ENCODE measurements around the gene REEP1.
A peak's percentile ranks its signal among the peaks of the same experiment; 100 is the strongest.

Gene REEP1

DNA sequence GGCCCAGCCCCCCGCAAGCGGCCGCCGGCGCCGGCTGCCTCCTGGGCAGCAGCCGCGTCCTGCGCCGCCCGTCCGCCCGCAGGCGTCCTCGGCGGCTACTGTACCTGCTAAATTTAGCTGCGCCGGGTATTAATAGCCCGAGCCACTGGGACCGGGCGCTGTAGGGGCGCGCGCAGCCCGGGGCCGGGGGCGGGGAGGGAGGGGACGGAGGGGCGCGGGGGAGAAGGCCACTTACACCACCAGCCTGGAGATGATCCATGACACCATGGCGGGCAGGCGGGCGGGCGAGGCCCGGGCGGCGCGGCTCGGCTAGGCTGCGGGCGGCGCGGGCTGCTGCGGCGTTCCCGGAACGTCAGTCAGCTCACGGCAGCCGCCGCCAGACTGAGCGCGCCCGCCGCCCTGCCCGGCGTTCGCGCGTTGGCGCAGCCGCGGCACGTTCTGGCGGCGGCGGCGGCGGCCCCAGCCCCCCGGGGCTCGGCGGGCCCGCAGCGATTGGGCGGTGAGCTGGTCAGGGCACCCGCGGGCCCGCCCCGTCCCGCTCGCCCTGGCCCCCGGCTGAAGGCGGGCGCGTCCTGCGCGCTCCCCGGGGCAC is at the start of gene REEP1:
REEP1 (minus strand) TSS at position 383 of the 592 bp plus-strand sequence; CDS start at position 267, 116 bp downstream.
- DNase-seq (ENCODE audit: low spot score), result peak; percentile 54

DNA sequence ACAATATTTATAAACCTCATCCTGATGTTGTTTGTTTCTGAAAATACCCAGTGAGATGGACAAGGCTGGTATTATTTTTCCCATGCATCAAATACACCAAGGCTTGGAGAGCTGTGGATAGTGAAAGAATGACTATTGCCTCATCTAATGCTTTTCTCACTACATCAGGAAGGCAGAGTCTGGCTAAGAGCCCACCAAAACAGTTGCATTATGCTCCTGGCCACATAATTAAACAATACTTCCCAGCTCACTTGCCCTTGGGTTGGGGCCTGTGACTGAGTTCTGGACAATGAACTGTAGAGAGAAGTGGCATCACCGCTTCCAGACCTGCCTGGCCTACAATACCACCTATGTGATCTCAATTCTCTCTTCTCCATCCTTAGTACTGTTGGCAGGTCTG is 46.4 kb upstream of the REEP1 start:
- DNase-seq (ENCODE audit: low spot score), result no peak

- no peak for DNase-seq (ENCODE audit: low spot score)
Measured at GRCh38 chr2:86382698-86383097, 45.3 kb upstream of the REEP1 start.

GRCh38 chr2:86382108-86382507 is 44.7 kb upstream of the REEP1 start:
- no peak for DNase-seq (ENCODE audit: low spot score)

DNA sequence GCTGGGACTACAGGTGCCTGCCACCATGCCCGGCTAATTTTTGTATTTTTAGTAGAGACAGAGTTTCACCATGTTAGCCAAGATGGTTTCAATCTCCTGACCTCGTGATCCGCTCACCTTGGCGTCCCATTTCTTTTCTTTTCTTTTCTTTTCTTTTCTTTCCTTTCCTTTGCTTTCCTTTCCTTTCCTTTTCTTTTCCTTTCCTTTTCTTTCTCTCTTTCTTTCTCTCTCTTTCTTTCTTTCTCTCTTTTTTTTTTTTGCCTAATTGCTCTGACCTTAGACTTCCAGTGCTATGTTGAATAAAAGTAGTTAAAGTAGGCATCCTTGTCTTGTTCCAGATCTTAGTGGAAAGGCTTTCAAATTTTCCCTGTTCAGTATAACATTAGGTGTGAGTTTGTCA is 41.0 kb upstream of the REEP1 start:
- DNase-seq (ENCODE audit: low spot score), result no peak

DNA sequence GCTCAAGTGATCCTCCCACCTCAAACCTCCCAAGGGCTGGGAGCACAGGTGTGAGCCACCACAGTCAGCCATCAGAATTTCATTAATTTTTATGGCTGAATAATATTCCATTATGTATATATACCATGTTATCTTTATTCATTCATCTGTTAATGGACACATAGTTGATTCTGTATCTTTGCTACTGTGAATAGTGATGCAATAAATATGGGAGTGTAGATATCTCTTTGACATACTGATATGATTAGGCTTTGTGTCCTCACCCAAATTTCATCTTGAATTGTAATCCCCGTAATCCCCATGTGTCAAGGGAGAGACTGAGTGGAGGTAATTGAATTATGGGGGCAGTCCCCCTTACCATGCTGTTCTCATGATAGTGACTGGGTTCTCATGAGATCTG is 38.2 kb upstream of the REEP1 start:
- no peak for DNase-seq (ENCODE audit: low spot score)

GRCh38 chr2:86372641-86373502 is 35.4 kb upstream of the REEP1 start:
- no peak for DNase-seq (ENCODE audit: low spot score)

DNA sequence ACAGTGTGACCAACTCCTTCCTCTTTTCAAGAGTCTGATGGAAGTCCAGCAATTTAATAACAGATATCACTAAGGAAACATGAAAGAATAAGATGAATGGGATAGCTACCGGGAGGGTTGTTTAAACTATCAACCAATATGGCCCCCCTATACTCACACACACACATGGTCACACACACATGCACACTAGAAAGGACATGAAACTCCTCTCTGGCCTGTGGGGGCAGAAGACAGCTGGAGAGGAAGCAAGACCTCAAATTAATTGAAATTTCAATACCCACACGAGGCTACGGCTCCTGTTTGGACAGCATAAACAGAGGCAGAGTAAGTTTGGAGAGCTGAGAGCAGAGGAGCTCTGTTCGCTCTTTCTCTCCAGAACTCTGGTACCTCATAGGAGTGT is 34.7 kb upstream of the REEP1 start:
- no peak for DNase-seq (ENCODE audit: low spot score)

DNA sequence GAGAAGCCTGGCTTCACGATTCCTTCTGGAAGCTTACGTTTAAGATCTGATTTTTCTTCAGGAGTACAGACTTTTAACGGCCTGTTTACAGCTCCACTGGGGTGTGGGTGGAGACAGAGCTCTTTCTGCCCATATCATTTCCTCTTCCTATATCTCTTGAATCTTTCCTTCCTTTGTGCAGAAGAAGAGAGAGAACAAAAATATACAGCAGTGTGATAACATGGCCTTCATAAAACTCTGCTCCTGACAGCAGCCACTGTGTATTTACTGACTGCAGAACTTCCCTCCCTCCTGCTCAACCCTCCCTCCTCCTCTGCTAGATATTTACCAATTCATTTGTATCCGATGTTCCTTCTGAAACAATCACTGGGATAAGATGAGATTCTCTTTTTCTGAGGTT is 34.1 kb upstream of the REEP1 start:
- no peak for DNase-seq (ENCODE audit: low spot score)

DNA sequence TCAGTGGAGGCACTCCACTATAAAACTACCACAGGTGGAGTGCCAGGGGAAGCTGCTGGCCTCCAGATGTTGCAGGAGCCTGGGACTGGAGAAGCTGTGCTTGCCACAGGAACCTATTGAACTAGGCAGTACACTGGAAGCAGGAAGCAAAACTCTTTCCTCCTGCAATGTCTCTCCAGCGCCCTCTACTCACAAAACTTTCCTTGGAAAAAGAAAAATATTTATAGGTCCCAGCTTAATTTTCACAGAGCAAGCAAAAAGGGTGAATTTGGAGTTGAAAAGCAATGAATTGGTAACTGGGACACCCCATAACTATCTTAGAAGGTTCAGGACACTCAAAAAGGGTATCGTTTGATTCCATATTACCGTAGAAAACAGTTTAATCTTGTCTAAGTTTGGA is 33.2 kb upstream of the REEP1 start:
- no peak for DNase-seq (ENCODE audit: low spot score)

DNA sequence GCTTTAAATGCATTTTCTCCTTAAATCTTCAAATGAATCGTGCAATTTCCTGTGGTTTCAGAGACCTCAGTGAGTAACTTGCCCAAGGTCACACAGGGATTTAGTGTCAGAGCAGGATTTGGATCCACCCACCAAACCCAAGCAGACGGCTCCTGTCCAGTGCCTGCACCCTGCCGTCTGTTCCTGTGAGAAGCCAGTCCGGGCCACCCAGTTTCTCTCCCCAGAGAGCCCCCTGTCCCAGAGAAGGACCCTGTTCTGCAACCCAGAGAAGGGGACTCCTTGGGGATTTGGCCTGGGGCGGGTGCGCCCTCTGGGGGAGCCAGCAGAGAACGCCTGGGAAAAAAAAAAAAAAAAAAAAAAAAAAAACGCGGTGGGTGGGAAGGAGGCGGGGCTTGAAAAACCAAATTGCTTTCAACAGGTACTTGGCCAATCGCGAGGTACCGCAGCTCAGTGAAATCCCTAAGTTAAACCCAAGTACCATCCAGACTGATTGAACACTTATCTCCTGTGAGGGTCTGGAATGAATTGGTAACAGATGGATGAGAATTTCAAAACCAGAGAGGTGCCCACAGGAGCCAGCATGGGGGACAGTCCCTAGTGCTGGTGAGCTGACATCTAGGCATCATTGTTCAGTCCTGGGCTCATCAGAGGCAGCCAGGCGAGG is 30.9 kb upstream of the REEP1 start:
- DNase-seq (ENCODE audit: low spot score), result peak; percentile 84

- DNase-seq (ENCODE audit: low spot score), result no peak
Measured at GRCh38 chr2:86367499-86367777, 30.0 kb upstream of the REEP1 start.

DNA sequence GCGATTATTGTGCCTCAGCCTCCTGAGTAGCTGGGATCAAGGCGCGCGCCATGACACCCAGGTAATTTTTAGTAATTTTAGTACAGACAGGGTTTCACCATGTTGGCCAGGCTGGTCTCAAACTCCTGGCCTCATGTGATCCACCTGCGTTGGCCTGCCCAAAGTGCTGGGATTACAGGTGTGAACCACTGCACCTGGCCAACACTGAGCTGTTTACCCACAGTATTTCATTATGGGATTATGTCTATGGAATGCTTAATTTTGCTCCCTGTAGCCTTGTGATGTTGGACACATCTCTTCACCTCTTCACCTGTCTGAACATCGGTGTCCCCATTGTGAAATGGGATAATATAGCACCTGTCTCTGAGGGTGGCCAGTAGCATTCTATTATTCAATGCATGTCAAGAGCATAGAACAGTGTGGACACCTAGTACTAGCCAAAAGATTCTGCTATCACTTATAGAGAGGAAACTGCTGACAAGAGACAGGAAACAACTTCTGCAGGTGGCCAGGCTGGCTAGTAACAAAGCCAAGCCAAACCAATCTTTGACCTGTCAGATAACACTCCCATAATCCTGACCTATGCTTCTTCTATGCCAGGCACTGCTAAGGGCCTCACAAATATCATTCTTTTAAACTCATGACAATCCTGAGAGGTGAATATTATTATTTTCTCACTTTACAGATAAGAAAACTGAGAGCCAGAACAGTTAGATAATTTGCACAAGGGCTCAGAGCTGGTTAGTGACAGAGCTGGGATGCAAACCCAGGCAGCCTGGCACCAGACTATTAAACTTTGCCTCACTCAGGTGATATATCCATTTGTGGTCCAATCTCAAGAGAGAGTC is 29.4 kb upstream of the REEP1 start:
- no peak for DNase-seq (ENCODE audit: low spot score)

- DNase-seq (ENCODE audit: low spot score), result no peak
Measured at GRCh38 chr2:86364894-86365293, 27.5 kb upstream of the REEP1 start.

DNA sequence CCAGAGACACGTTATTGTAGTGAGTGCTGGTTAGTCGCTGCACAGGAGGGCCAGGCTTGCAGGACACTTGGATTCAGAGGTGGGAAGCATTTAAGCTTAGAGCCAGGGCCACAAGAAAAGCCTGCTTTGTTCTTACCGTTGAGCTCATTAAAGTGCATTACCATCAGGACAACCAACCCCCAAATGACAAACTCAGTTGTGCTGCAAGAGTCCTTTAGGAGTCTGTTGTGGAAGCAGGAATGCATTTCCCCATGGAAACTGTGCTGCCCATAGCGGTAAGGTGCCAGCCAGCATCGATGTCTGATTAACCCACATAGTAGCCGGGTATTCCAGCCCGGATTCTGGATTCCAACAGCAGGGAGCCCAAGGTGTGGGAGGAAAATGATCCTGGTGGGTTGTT is 23.4 kb upstream of the REEP1 start:
- no peak for DNase-seq (ENCODE audit: low spot score)

GRCh38 chr2:86358957-86359356 is 21.5 kb upstream of the REEP1 start:
- DNase-seq (ENCODE audit: low spot score), result peak; percentile 48

DNA sequence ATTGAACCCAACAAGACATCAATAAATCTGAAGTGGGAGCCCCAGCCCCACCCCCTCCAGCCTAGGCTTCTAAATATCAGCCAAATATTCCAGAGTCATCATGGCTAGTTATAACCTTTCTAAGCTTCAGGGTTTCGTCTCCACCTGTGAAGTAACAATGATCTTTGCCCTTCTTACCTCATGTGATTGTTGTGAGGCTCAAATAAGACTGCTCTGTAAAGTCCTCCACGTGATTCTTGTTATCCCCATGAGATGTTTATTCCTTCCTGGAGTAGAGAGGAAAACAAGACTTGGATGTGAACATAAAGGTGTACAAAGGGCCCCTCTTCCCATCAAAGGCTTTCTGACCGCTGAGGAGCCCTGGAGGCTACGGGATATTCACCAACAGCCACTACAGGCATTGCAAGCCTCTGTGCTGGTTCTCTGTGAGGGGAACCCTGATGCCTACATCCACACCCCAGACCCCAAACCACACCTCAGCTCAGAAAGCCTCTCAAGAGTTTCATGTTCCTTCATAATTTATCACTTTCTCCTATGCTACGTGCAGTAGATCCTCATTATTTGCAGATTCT is 20.1 kb upstream of the REEP1 start:
- no peak for DNase-seq (ENCODE audit: low spot score)

- DNase-seq (ENCODE audit: low spot score), result no peak
Measured at GRCh38 chr2:86352727-86353221, 15.3 kb upstream of the REEP1 start.

GRCh38 chr2:86352137-86352726 is 14.8 kb upstream of the REEP1 start:
- no peak for DNase-seq (ENCODE audit: low spot score)

- no peak for DNase-seq (ENCODE audit: low spot score)
Measured at GRCh38 chr2:86350751-86351150, 13.3 kb upstream of the REEP1 start.

DNA sequence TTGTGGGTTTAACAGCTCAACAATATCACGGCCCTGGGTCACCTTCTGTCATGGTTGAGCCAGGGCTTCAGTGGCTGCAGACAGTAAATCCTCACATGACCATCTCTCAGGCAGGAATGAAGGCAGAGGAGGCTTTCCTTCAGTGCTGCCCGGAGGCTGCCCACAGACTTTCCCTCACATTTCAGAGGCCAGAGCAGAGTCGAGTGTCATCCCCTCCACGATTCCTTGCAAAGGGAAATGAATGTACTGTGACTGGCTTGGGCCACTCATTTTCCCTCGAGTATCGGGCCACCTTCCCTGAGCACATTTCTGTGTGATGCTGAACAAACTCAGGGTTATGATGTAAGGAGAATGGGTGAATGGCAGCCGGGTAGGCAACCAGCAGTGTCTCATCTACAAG is 10.0 kb upstream of the REEP1 start:
- no peak for DNase-seq (ENCODE audit: low spot score)

Measured in germinal center (tissue), 1 donor.